HG03060 (cell line): ENCODE results near the gene TASL.
"Not testable (repeated sequence)": the region's sequence is repeated elsewhere in the genome, so short reads cannot be mapped to it uniquely, and the experiment has no call there.

Experiments
- ATAC-seq: cut with Tn5 transposase; IDR thresholded peaks from one replicate; pipeline ENCODE4 v1.9.1; 2021; ENCODE audit warnings: low read depth, moderate number of reproducible peaks; ENCODE audit not compliant: unreplicated experiment

Gene TASL

GRCh38 chrX:30582664-30583063 lies 5.1 kb upstream of the TASL start:
- ATAC-seq: no peak

- no peak for ATAC-seq
Measured at GRCh38 chrX:30580641-30581040, 3.1 kb upstream of the TASL start.

GRCh38 chrX:30576881-30577280 lies 685 bp downstream of the TASL start:
- no peak for ATAC-seq

GRCh38 chrX:30573125-30573524 lies 4.4 kb downstream of the TASL start:
- no peak for ATAC-seq

GRCh38 chrX:30572678-30573077 lies 4.9 kb downstream of the TASL start:
- ATAC-seq: no peak

GRCh38 chrX:30572004-30572403 lies 5.6 kb downstream of the TASL start:
- ATAC-seq: peak; percentile 39

GRCh38 chrX:30570505-30570904 lies 7.1 kb downstream of the TASL start:
- no peak for ATAC-seq

GRCh38 chrX:30568136-30568535 lies 9.4 kb downstream of the TASL start:
- ATAC-seq: peak; percentile 77

- not testable (repeated sequence) for ATAC-seq
Measured at GRCh38 chrX:30563070-30563469, 14.5 kb downstream of the TASL start.

GRCh38 chrX:30561191-30561590 lies 16.4 kb downstream of the TASL start:
- ATAC-seq: no peak

GRCh38 chrX:30538271-30538670 lies 39.3 kb downstream of the TASL start:
- ATAC-seq: peak; percentile 60

- ATAC-seq: no peak
Measured at GRCh38 chrX:30533835-30534234, 43.7 kb downstream of the TASL start.

- no peak for ATAC-seq
Measured at GRCh38 chrX:30533266-30533665, 44.3 kb downstream of the TASL start.

- no peak for ATAC-seq
Measured at GRCh38 chrX:30530606-30531005, 47.0 kb downstream of the TASL start.

- no peak for ATAC-seq
Measured at GRCh38 chrX:30525732-30526131, 51.8 kb downstream of the TASL start.

GRCh38 chrX:30521440-30522182 lies 56.0 kb downstream of the TASL start:
- ATAC-seq: no peak

GRCh38 chrX:30513284-30513683 lies 64.3 kb downstream of the TASL start:
- ATAC-seq: no peak
